NCI-H345 treated with DMSO at 0.1 percent for 48 hours (cell line): Measurements from ENCODE around the gene NOC3L.

Source experiments
- DNase-seq: peaks from one replicate; lab custom pipeline; 2025; ENCODE audit not compliant: unreplicated experiment; lab: John Stamatoyannopoulos, UW

The NOC3L gene

DNA sequence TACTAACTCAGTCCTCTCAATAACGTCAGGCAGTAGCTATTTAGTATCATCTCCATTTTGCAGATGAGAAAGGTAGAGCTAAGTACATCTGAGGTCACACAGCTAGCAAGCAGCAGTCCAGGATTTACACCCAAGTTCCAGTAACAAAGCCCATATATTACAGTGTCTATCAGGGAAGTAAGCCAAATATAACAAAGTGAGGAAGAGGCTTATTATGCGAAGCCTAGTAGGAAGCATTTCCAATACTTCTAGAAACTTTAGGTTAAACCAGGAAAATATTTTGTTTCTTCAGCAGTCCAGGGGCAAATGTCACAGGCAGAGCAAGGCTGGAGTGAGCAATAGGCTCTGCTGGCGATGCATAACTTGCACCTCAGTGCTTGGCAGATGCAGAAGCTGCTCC lies 53.9 kb downstream of the NOC3L start:
- DNase-seq: no peak

DNA sequence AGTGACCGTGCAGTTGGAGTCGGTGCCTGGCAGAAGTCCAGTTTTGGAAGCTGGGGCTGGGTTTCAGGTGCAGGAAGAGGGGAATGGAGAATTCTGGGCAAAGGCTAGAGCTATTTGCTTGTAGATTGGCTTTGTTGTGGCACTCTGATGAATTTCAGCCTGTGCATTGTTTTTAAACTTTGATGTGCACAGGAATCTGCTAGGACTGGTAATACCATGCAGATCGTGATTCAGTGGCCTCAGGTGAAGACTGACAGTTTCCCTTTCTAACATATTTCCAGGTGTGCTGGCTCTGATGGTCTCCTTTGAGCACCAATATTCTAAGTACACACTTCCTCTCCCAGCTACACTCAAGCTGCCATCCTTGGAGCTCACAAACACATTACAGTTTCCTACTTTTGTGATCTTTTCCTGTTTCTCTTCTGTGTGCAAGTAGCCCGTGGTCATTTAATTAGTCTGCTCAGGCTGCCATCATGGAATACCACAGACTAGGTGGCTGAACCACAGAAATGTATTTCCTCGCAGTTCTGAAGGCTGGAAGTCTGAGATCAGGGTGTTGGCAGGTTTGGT lies 55.6 kb downstream of the NOC3L start:
- no peak for DNase-seq

DNA sequence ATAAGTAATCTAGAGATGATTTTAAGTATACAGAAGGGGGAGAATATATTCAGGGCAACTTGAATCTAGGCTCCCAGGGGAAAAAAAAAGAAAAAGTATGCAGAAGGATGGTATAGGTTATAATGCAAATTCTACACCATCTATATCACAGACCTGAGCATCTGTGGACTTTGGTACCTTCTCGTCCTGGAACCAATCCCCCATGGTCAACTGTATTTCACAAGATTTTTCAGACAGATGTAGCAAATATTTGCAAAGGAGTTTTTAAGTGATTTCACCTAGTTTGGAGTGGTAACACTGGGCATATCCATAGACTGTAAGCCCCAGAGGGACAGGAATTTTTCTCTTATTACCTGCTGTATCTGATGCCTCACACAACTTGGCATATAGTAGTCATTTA lies 58.8 kb downstream of the NOC3L start:
- no peak for DNase-seq

DNA sequence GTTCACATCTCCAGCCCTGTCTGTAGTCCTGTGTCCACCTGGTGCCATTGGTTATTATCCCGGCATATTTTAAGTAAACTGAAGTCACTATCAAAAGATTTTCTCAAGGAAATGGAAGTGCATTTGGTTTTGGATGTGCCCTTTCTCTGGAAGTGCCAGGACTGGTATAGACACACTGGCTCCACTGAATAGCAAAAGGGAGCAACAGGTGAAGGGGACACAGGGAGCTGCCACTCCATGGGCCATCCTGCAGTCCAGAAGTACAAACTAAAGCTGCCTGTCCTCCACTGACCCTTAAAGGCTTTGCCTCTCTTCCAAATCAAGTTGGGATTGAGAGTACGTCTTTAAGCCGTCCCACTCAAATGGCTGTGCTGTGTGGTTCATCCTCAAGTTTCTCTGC lies 62.7 kb downstream of the NOC3L start:
- DNase-seq: no peak

DNA sequence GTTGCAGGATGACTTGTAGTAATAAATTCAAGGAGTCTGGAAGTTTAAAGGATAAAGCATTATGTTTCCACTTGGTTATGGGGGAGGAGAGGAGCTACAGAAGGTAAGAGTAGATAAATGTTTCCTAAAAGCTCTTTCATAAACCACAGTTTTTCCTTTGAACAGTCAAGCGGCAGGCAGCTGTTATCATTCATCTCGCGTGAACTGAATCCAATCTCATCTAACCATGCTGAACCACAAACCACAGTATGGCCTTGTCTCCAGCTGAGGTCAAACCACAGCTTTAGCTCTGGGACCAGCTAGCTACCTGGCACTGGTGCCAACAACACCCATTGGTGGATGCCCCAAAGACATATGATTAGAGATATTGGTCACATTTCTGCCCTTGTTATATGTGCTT lies 63.3 kb downstream of the NOC3L start:
- DNase-seq: no peak

DNA sequence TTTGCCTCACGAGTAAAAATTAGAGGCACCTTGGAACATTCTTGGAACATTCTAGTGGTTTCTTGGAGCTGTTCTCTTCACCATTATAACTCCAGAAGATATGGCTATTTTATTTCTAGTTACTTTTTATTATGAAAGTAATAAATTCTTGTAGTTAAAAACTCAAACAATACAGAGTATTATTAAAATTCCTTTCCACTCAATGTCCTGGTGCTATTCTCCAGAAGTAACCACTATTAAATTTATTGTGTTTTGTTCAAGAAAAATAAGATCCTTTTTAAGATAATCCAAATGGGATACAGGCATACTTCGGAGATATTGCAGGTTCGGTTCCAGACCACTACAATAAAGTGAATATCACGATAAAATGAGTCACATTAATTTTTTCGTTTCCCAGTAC lies 68.6 kb downstream of the NOC3L start:
- DNase-seq: no peak

DNA sequence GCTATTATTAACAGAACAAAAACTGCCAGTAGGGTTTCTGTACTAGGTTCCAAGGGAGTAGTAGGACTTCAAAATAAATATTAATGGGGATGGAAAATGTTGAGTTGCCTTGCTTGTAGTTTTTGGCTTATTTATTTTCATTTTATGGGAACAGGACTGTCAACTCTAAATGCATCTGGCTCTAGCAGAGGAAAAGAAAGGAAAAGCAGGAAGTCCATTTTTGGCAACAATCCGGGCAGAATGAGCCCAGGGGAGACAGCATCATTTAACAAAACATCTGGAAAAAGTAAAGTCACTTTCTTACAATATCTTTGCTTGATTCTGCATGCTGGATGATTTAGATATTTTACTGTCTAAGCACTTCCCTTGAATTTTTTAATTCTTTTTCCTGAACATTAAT lies 69.4 kb downstream of the NOC3L start:
- no peak for DNase-seq

DNA sequence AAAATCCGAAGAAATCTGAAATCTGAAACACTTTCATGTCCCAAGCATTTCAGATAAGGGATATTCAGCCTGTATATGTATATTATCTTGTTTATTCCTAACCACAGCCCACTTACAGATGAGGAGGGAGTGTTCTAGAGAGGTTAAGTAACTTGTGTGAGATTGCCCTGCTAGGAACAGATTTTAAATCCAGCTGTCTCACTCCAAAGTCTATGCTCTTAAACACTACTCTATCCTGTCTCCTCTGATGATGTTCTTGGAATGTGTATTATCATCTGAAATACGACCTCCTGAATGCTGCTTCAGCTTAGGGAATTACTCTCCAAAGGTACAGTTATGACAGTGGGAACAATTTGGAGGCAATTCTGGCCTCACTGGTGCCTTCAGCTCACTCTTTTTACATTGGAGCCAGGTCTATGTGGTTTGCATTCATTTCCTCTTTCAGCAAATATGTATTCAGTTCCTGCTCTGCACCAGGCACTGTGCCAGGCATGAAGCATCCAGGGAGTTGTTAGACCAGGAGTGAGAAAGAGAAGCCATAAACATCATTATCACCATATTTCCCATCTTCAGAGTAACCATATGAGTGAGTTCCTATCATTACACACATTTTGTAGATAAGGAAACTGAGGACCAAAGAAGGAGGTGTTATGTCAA lies 70.2 kb downstream of the NOC3L start:
- DNase-seq: no peak

DNA sequence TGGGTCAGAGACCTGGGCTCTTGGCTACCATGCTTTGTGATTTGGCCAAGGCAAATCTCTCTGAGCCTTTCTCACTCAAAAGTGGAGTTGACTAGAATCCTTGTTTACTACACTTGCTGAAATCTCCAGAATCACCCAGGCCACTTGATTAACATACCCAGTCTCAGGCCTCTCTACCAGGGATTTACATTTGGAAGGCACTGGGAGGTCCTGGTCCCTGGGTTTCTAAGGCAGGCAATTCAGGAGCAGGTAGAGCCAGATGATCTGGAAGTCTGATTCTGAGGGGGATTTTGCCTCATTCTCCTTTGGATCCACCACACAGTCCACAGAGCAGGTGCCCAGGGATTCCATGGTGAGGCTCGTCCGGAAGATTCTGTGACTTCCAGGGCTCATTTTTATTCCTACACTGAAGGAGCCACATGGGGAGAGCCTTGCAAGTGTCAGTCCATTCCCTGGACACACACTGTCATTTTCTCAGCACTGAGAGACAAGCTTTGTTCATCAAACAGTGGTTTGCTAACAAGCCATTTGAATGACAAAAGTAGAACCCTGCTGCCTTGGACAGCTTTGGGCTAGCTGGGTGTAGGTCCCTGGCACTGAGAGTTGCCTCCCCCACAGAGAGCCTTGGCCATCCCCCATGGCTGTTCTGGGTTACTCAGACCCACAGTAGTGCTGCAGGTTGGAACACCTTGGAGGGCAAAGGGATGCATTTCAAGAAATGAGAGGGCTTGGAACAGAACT lies 74.2 kb downstream of the NOC3L start:
- no peak for DNase-seq

DNA sequence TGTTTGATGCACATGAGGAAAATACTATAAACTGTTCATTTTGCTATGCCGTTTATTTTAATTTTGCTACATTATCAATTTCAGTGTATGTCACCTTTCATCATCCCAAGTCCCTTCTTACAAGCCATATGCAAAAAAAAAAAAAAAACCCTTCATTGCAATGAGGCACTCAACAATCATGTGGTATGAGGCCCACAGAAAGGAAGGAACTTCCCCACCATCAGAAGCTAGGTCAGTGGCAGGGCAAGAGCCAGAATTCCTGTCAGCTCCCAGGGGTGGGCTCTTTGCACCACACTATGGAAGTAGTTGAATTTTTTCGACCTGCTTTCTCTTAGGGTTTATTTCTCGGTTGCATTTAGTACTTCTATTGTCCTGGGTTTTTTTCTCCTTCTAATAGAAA lies 75.4 kb downstream of the NOC3L start:
- no peak for DNase-seq

DNA sequence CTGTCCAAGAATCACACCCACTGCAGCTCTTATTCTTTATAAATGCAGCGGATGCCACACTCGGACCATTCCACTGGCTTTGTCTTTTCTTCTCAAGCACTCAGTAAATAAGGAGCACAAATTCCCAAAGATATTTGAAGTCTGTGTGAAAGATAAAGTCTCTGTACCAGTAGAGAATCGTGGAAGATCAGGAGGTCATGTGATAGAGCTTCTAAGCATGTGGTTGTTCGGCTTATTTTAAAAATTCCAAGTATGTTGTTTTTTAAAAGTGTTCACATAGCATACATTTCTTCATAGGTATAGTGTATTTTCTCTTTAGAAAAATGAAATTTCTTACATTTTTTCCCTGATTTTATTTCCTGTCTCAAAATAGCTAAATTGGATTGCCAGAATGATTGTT lies 75.8 kb downstream of the NOC3L start:
- DNase-seq: no peak

DNA sequence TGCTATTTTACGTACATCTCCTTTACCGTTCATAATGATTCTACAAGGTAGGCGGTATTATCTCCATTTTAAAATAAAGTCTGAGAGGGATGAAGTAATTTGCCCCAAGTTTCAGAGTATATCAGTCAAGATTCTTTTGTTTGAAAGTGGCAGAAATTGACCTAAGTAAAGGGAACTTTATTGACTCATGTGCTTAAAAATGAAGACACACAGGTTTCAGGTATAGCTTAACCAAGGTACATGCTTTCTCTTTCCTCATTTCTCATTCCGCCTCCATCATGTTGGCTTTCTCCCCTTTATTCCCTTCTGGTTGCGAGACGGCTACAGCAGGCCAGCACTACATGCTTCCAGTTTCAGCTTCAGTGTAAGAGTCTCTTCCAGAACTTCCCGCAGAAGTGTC lies 77.5 kb downstream of the NOC3L start:
- no peak for DNase-seq
